K562 (cell line): ENCODE data around the gene FNDC4. TPM values are rescaled to one million over a fixed set of nuclear protein-coding genes. Genes with fewer than 3 reads are reported as not detected.

Experiments used
- ARID1B ChIP-seq: fragments of 450-650 bp; IDR thresholded peaks from 2 replicates; pipeline ENCODE4 v1.6.1; 2016; ENCODE audit warnings: antibody characterized with exemption, mild to moderate bottlenecking, inconsistent platforms
- ARID2 ChIP-seq: fragments of 450-650 bp; IDR thresholded peaks from 2 replicates; pipeline ENCODE4 v1.6.1; 2017; ENCODE audit warnings: antibody characterized with exemption, mild to moderate bottlenecking
- ATF1 ChIP-seq, 2 experiments: fragments of 450-650 bp in 1 of 2; IDR thresholded peaks; 2 replicates each; pipeline ENCODE4 v1.6.1; 2016; ENCODE audit warnings: missing compliant biosample characterization in 1 of 2, missing genetic modification characterization in 1 of 2
- BRF1 ChIP-seq: IDR thresholded peaks from 3 replicates; pipeline ENCODE4 v1.6.1; 2011; ENCODE audit warnings: borderline replicate concordance, mild to moderate bottlenecking; ENCODE audit not compliant: insufficient read length; ENCODE audit errors: extremely low read depth
- COPS2 ChIP-seq: fragments of 450-650 bp; conservative IDR thresholded peaks from 2 replicates; pipeline ENCODE4 v1.6.1; 2016; ENCODE audit warnings: mild to moderate bottlenecking, moderate library complexity
- ILF3 ChIP-seq: fragments of 450-650 bp; IDR thresholded peaks from 2 replicates; pipeline ENCODE4 v1.6.1; 2018; ENCODE audit warnings: antibody characterized with exemption, mild to moderate bottlenecking, moderate library complexity, borderline replicate concordance
- MEIS2 ChIP-seq: fragments of 450-650 bp; IDR thresholded peaks from 2 replicates; pipeline ENCODE4 v1.6.1; 2014; ENCODE audit warnings: mild to moderate bottlenecking; ENCODE audit not compliant: partially characterized antibody
- PTRF ChIP-seq: fragments of 450-650 bp; IDR thresholded peaks from 2 replicates; pipeline ENCODE4 v1.6.1; 2016; ENCODE audit warnings: mild to moderate bottlenecking, missing genetic modification characterization, missing compliant biosample characterization
- RBM25 ChIP-seq: fragments of 200-400 bp; formaldehyde crosslinking; IDR thresholded peaks from 2 replicates; pipeline ENCODE4 v1.6.1; 2018; ENCODE audit warnings: low read length, low read depth, moderate library complexity; ENCODE audit not compliant: severe bottlenecking
- SREBF2 ChIP-seq: sonication (generic); formaldehyde crosslinking; IDR thresholded peaks from 2 replicates; pipeline ENCODE4 v1.4.0; 2020; ENCODE audit warnings: mild to moderate bottlenecking, missing genetic modification reagents
- SUPT5H ChIP-seq: fragments of 450-650 bp; IDR thresholded peaks from 2 replicates; pipeline ENCODE4 v1.6.1; 2016
- TAL1 ChIP-seq: fragments of 450-650 bp; IDR thresholded peaks from 2 replicates; pipeline ENCODE4 v1.6.1; 2016; ENCODE audit warnings: mild to moderate bottlenecking
- TRIM24 ChIP-seq, 2 experiments: fragments of 450-650 bp; IDR thresholded peaks; 2 replicates each; pipeline ENCODE4 v1.6.1; 2016
- ZBED1 ChIP-seq: IDR thresholded peaks from 2 replicates; pipeline ENCODE4 v1.6.1; 2014
- polyA plus RNA-seq, 8 experiments: library from polyadenylated mRNA; depleted of rRNA in 4 of 8; stranded (reverse) in 5 of 8; unstranded in 3 of 8; fragments of >200 nt; fragmentation: Nextera tagmentation in 2 of 8; fragmentation: Illumina TruSeq in 1 of 8; extraction: Ambion mirVana in 2 of 8; extraction: Trizol in 1 of 8; gene quantifications; 2 replicates each; pipeline versions ENCODE4 v1.2.1 to v1.2.3, GENCODE V29; 2011 to 2014; ENCODE audit warnings: inconsistent platforms in 1 of 8, missing spikeins in 1 of 8
- total RNA-seq, 7 experiments: library from RNA; depleted of rRNA in 6 of 7; stranded (reverse); fragments of >200 nt in 6 of 7; fragmentation: Illumina TruSeq in 2 of 7; extraction: Trizol in 2 of 7; gene quantifications; 2 replicates each; pipeline versions ENCODE4 v1.2.1 to v1.2.3, GENCODE V29; 2011 to 2021; ENCODE audit warnings: low replicate concordance in 1 of 7
- TF ChIP-seq, protein P1 (sequence below): fragments of 250-450 bp; sonication (Bioruptor Pico); IDR thresholded peaks from 2 replicates; pipeline ENCODE4 v1.4.0; 2020; ENCODE audit warnings: mild to moderate bottlenecking, moderate library complexity
- TF ChIP-seq, protein P2 (sequence below): sonication (generic); formaldehyde crosslinking; IDR thresholded peaks from 2 replicates; pipeline ENCODE4 v1.8.0; 2022; ENCODE audit warnings: mild to moderate bottlenecking, missing genetic modification reagents
- TF ChIP-seq, protein P3 (sequence below): IDR thresholded peaks from 2 replicates; pipeline ENCODE4 v1.6.1; 2011; ENCODE audit warnings: borderline replicate concordance, low read depth, mild to moderate bottlenecking, moderate library complexity, low read length; ENCODE audit not compliant: insufficient read depth, poor library complexity, severe bottlenecking
- TF ChIP-seq, protein P4 (sequence below): fragments of 450-650 bp; IDR thresholded peaks from 2 replicates; pipeline ENCODE4 v1.7.1; 2018; ENCODE audit warnings: mild to moderate bottlenecking, low read depth; ENCODE audit not compliant: partially characterized antibody

Gene FNDC4
- total and polyA plus RNA-seq, 9 of the 15 experiments (the other 6 are each of a cell fraction or from before 2014, with no cell fraction given), result 0.28 to 4.9 (median 2.3) TPM

DNA sequence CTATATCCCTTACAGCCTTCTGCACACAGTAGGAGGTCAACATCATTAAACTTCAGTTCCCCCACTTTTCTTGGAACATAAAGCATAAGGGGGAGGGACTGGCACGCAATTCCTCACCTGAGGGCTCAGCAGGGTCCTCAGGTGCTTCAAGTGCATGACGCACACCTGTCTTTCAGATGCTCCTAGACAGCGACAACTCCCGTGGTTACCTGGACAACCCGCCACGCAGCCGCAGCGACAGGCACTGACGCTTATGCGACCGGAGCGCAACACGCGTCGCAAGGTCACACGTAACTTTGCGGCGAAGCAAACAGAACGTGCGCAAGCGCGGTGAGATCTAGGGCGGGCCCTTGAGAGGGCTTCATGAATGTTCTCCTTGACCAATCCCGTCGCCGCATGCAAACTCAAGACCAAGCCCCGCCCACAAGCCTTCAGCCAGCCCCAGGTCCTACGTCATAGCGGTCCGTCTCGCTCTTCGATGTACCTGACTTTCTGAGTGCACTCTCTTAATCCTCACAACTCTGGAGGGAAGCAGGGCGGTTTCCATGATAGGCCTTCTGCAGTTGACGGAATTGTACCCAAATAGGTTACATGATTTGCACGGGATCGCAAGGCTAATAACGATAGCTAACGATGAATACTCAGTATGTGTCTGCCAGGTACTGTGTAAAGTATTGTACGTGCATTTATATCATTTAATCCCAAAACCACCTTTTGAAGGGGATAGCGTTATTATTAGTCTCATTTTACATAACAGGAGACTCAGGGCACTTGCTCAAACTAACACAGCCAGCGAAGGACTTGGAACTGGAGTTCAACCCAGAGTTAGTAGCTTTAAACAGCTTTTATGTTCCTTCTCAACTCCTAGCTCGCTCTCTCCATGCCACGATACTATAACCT lies 5.3 kb downstream of the FNDC4 start, which contains the start of gene IFT172 (continued):
- TF ChIP-seq, protein P1, sequence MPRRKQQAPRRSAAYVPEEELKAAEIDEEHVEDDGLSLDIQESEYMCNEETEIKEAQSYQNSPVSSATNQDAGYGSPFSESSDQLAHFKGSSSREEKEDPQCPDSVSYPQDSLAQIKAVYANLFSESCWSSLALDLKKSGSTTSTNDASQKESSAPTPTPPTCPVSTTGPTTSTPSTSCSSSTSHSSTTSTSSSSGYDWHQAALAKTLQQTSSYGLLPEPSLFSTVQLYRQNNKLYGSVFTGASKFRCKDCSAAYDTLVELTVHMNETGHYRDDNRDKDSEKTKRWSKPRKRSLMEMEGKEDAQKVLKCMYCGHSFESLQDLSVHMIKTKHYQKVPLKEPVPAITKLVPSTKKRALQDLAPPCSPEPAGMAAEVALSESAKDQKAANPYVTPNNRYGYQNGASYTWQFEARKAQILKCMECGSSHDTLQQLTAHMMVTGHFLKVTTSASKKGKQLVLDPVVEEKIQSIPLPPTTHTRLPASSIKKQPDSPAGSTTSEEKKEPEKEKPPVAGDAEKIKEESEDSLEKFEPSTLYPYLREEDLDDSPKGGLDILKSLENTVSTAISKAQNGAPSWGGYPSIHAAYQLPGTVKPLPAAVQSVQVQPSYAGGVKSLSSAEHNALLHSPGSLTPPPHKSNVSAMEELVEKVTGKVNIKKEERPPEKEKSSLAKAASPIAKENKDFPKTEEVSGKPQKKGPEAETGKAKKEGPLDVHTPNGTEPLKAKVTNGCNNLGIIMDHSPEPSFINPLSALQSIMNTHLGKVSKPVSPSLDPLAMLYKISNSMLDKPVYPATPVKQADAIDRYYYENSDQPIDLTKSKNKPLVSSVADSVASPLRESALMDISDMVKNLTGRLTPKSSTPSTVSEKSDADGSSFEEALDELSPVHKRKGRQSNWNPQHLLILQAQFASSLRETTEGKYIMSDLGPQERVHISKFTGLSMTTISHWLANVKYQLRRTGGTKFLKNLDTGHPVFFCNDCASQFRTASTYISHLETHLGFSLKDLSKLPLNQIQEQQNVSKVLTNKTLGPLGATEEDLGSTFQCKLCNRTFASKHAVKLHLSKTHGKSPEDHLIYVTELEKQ (CRISPR knock-in tag), result no peak
- no peak for TF ChIP-seq ZBED1
- TF ChIP-seq, protein P2, sequence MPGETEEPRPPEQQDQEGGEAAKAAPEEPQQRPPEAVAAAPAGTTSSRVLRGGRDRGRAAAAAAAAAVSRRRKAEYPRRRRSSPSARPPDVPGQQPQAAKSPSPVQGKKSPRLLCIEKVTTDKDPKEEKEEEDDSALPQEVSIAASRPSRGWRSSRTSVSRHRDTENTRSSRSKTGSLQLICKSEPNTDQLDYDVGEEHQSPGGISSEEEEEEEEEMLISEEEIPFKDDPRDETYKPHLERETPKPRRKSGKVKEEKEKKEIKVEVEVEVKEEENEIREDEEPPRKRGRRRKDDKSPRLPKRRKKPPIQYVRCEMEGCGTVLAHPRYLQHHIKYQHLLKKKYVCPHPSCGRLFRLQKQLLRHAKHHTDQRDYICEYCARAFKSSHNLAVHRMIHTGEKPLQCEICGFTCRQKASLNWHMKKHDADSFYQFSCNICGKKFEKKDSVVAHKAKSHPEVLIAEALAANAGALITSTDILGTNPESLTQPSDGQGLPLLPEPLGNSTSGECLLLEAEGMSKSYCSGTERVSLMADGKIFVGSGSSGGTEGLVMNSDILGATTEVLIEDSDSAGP (CRISPR knock-in tag), result peak; percentile 7; the same call in 1 of the 2 replicates
- peak; percentile 94 for TF ChIP-seq ATF1 (CRISPR knock-in tag; IDR thresholded peaks at IDR 0.05)
- peak; percentile 99 for TF ChIP-seq ATF1 (tag; IDR thresholded peaks at IDR 0.05)
- TF ChIP-seq, protein P3, sequence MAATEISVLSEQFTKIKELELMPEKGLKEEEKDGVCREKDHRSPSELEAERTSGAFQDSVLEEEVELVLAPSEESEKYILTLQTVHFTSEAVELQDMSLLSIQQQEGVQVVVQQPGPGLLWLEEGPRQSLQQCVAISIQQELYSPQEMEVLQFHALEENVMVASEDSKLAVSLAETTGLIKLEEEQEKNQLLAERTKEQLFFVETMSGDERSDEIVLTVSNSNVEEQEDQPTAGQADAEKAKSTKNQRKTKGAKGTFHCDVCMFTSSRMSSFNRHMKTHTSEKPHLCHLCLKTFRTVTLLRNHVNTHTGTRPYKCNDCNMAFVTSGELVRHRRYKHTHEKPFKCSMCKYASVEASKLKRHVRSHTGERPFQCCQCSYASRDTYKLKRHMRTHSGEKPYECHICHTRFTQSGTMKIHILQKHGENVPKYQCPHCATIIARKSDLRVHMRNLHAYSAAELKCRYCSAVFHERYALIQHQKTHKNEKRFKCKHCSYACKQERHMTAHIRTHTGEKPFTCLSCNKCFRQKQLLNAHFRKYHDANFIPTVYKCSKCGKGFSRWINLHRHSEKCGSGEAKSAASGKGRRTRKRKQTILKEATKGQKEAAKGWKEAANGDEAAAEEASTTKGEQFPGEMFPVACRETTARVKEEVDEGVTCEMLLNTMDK, result no peak
- TF ChIP-seq ARID1B, result no peak
- TF ChIP-seq ARID2, result no peak
- TF ChIP-seq RBM25, result no peak
- TF ChIP-seq COPS2, result no peak
- no peak for TF ChIP-seq SREBF2
- no peak for TF ChIP-seq BRF1
- no peak for TF ChIP-seq TRIM24 (IDR thresholded peaks at IDR 0.05)
- peak; percentile 87 for TF ChIP-seq SUPT5H
- TF ChIP-seq, protein P4, sequence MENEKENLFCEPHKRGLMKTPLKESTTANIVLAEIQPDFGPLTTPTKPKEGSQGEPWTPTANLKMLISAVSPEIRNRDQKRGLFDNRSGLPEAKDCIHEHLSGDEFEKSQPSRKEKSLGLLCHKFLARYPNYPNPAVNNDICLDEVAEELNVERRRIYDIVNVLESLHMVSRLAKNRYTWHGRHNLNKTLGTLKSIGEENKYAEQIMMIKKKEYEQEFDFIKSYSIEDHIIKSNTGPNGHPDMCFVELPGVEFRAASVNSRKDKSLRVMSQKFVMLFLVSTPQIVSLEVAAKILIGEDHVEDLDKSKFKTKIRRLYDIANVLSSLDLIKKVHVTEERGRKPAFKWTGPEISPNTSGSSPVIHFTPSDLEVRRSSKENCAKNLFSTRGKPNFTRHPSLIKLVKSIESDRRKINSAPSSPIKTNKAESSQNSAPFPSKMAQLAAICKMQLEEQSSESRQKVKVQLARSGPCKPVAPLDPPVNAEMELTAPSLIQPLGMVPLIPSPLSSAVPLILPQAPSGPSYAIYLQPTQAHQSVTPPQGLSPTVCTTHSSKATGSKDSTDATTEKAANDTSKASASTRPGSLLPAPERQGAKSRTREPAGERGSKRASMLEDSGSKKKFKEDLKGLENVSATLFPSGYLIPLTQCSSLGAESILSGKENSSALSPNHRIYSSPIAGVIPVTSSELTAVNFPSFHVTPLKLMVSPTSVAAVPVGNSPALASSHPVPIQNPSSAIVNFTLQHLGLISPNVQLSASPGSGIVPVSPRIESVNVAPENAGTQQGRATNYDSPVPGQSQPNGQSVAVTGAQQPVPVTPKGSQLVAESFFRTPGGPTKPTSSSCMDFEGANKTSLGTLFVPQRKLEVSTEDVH, result peak; percentile 46
- no peak for TF ChIP-seq TAL1
- no peak for TF ChIP-seq ILF3
- TF ChIP-seq PTRF (tag), result no peak
- peak; percentile 95 for TF ChIP-seq MEIS2
